OCI-LY7 (cell line): ENCODE results near the gene LAMTOR4. TPM values are rescaled to one million over a fixed set of nuclear protein-coding genes. Genes with fewer than 3 reads are reported as not detected.

Experiments
- Bru-seq: library from RNA; stranded (reverse); fragments of 400-500 nt; gene quantifications from one replicate; lab custom pipeline; 2021; lab: Mats Ljungman, UMichigan
- BruChase-seq, 2 experiments: library from RNA; stranded (reverse); fragments of 400-500 nt; gene quantifications; one replicate each; lab custom pipeline; 2021; lab: Mats Ljungman, UMichigan
- BruUV-seq: library from RNA; stranded (reverse); fragments of 400-500 nt; replicated peaks from 2 replicates; lab custom pipeline; 2021; lab: Mats Ljungman, UMichigan
- CTCF ChIA-PET: fragments of 300-600 bp; sonication (Branson Sonifier 250); formaldehyde crosslinking; loops from one replicate; lab custom pipeline; 2022; ENCODE audit warnings: antibody characterized with exemption; ENCODE audit not compliant: unreplicated experiment; lab: Charles Lee
- POLR2A ChIA-PET: fragments of 300-600 bp; sonication (Branson Sonifier 250); formaldehyde crosslinking; loops from one replicate; lab custom pipeline; 2022; ENCODE audit warnings: antibody characterized with exemption; lab: Charles Lee
- DNase-seq: peaks from one replicate; pipeline ENCODE4 v3.0.0-alpha.2; 2015; ENCODE audit warnings: low spot score
- H2AFZ ChIP-seq: fragments of 200-600 bp; sonication (generic), shearing (Covaris generic); 2 replicates; pipeline ENCODE4 v1.6.1; 2014; ENCODE audit warnings: mild to moderate bottlenecking, antibody characterized with exemption, low read length, moderate library complexity
- H3K27ac ChIP-seq: fragments of 200-600 bp; sonication (generic); 2 replicates; pipeline ENCODE4 v1.5.1; 2014; ENCODE audit warnings: mixed run types, low read depth, mild to moderate bottlenecking, moderate library complexity, low read length, inconsistent platforms; ENCODE audit not compliant: poor library complexity, severe bottlenecking
- H3K36me3 ChIP-seq: fragments of 200-600 bp; sonication (generic); 2 replicates; pipeline ENCODE4 v1.6.1; 2014; ENCODE audit warnings: mild to moderate bottlenecking, antibody characterized with exemption, low read length, moderate library complexity, mixed read lengths; ENCODE audit not compliant: insufficient read depth
- H3K4me1 ChIP-seq: fragments of 200-600 bp; sonication (generic); 2 replicates; pipeline ENCODE4 v1.5.1; 2014; ENCODE audit warnings: mild to moderate bottlenecking, low read length; ENCODE audit not compliant: insufficient read depth, poor library complexity, severe bottlenecking
- H3K4me2 ChIP-seq: fragments of 200-600 bp; sonication (generic); 2 replicates; pipeline ENCODE4 v1.6.1; 2014; ENCODE audit warnings: mild to moderate bottlenecking, low read length
- H3K4me3 ChIP-seq: fragments of 200-600 bp; sonication (generic); 2 replicates; pipeline ENCODE4 v1.5.1; 2014; ENCODE audit warnings: mild to moderate bottlenecking, low read depth, low read length; ENCODE audit not compliant: poor library complexity, severe bottlenecking
- H3K79me2 ChIP-seq: fragments of 200-600 bp; sonication (generic); 2 replicates; pipeline ENCODE4 v1.6.1; 2016; ENCODE audit warnings: low read depth, mild to moderate bottlenecking, low read length, moderate library complexity, mixed read lengths; ENCODE audit not compliant: insufficient read depth
- H3K9me2 ChIP-seq: fragments of 200-600 bp; sonication (generic); 2 replicates; pipeline ENCODE4 v1.6.1; 2016; ENCODE audit warnings: mild to moderate bottlenecking, low read length, mixed read lengths; ENCODE audit not compliant: insufficient read depth
- H3K9me3 ChIP-seq: fragments of 200-600 bp; sonication (generic); 2 replicates; pipeline ENCODE4 v1.6.1; 2014; ENCODE audit warnings: mild to moderate bottlenecking, mixed run types, low read length, mixed read lengths
- H4K20me1 ChIP-seq: fragments of 200-600 bp; sonication (generic); 2 replicates; pipeline ENCODE4 v1.6.1; 2014; ENCODE audit warnings: mild to moderate bottlenecking, antibody characterized with exemption, low read length, moderate library complexity, mixed read lengths; ENCODE audit not compliant: insufficient read depth
- EZH2phosphoT487 ChIP-seq: fragments of 200-600 bp; sonication (generic); IDR thresholded peaks from 2 replicates; pipeline ENCODE4 v1.6.1; 2018; ENCODE audit warnings: low read depth, borderline replicate concordance, mild to moderate bottlenecking, mixed run types, antibody characterized with exemption, low read length, moderate library complexity, mixed read lengths
- intact Hi-C: fragments of 100-400 bp; cut with micrococcal nuclease; formaldehyde crosslinking; loops from one replicate; pipeline ENCODE4 v1.10.0; 2022; ENCODE audit not compliant: unreplicated experiment
- long read RNA-seq: library from polyadenylated mRNA; stranded (forward); transcript quantifications from one replicate; pipeline ENCODE4 v2.0.0, GENCODE V29; 2022
- total RNA-seq, 2 experiments: library from RNA; depleted of rRNA in 1 of 2; stranded (reverse); fragments of >200 nt in 1 of 2; shearing (Covaris generic) in 1 of 2; gene quantifications; 2 replicates each; pipeline ENCODE4 v1.2.3, GENCODE V29; 2014 to 2022
- TF ChIP-seq, protein P1 (sequence below): fragments of 200-600 bp; sonication (generic); conservative IDR thresholded peaks from 2 replicates; pipeline ENCODE4 v1.5.1; 2014; ENCODE audit warnings: mild to moderate bottlenecking, antibody characterized with exemption, low read length, moderate library complexity, mixed read lengths

The LAMTOR4 gene
- total RNA-seq (2014; rRNA removed; shearing (Covaris generic)) (243 and 263 TPM in 2 replicates), total RNA-seq (2022) (207 and 237 TPM in 2 replicates), Bru-seq, nascent RNA (percentile 82 among the genes with signal in this experiment), BruChase-seq, experiment 1, labeled RNA remaining after a 6-hour chase (percentile 89 among the genes with signal in this experiment), BruChase-seq, experiment 2, labeled RNA remaining after a 2-hour chase (percentile 85 among the genes with signal in this experiment)
- long read RNA-seq, transcript LAMTOR4-208 (4 exons, 564 nt), result minor isoform, 5 of 202 reads
- long read RNA-seq, transcript LAMTOR4-205 (4 exons, 621 nt), result minor isoform, 19 of 202 reads
- long read RNA-seq, transcript LAMTOR4-204 (3 exons, 371 nt), result minor isoform, 25 of 202 reads
- long read RNA-seq, transcript LAMTOR4-201 (4 exons, 605 nt), result major isoform, 98 of 202 reads
- long read RNA-seq, partial matches to known transcripts, result 12 of 202 reads
- long read RNA-seq, other reads (novel, unspliced or antisense), result 37 of 202 reads

DNA sequence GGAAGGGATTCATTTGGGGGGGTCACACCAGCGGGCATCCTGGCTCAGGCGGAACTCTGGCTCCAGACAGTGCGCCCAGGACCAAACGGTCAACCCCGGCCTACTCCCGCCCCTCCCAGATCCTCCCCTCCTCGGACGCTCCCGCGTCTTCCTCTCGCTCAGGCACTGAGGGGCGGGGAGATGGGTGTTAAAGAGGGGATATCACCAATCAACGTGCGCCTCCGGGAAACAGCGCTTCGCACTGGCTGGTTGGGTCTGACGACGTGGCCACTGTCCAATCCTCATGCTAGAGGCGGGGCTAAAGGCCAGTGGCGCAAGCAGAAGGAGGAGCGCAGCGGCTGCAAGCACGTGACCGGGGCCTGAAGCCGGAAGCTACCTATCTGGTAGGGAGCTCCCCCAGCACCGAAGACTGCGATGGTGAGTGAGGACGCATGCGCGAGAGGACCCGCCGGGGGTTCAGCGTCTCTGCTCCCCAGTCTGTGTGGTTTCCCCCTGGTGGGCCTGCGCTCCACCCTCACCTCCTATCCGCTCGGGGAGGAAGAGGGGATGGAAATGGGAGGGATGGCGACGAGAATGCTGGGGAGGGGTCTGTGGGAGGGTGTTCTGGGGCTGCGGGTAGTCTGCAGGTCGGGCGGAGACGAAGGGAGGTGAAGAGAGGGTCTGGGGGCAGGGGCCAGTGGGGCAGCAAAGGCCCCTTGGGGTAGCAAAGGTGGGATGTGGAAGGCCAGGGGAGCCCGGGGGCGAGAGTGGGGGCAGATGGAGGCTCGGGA is at the start of gene LAMTOR4:
Gene LAMTOR4, plus strand, starts transcription at position 360 of the 770 bp plus-strand sequence. Its CDS starts 55 bp downstream, at position 415.
- ChIA-PET POLR2A (interaction anchor here (0.5 to 3.4 kb wide), 16 partner anchors 8 to 73 kb away, joined by 3 to 34 read pairs (median 6); partner anchors contain the start of genes GPC2, MBLAC1, STAG3 and TRAPPC14), CTCF (interaction anchor here (0.5 to 1.0 kb wide), 5 partner anchors 11 to 159 kb away, joined by 3 read pairs; partner anchors contain the start of gene SPDYE3)
- peak; percentile 100 for DNase-seq
- no peaks in the 10 kb centered on the region for H3K9me3 ChIP-seq
- H4K20me1 ChIP-seq, result no peaks in the 10 kb centered on the region
- H3K79me2 ChIP-seq, result peaks cover 41% of the 10 kb centered on the region
- intact Hi-C loops, result loop anchor here (1.0 to 5.0 kb wide), 2 partner anchors 10 to 74 kb away; partner anchors contain the start of gene TRAPPC14
- peak within 1 kb of the TSS; percentile 84 for H3K4me3 ChIP-seq
- peaks cover 39% of the 10 kb centered on the region for H3K4me1 ChIP-seq
- no peaks in the 10 kb centered on the region for H3K9me2 ChIP-seq
- peak within 1 kb of the TSS; percentile 62 for H2AFZ ChIP-seq
- TF ChIP-seq EZH2phosphoT487, result no peak
- TF ChIP-seq, protein P1, sequence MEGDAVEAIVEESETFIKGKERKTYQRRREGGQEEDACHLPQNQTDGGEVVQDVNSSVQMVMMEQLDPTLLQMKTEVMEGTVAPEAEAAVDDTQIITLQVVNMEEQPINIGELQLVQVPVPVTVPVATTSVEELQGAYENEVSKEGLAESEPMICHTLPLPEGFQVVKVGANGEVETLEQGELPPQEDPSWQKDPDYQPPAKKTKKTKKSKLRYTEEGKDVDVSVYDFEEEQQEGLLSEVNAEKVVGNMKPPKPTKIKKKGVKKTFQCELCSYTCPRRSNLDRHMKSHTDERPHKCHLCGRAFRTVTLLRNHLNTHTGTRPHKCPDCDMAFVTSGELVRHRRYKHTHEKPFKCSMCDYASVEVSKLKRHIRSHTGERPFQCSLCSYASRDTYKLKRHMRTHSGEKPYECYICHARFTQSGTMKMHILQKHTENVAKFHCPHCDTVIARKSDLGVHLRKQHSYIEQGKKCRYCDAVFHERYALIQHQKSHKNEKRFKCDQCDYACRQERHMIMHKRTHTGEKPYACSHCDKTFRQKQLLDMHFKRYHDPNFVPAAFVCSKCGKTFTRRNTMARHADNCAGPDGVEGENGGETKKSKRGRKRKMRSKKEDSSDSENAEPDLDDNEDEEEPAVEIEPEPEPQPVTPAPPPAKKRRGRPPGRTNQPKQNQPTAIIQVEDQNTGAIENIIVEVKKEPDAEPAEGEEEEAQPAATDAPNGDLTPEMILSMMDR, result no peak
- peak within 1 kb of the TSS; percentile 88 for H3K4me2 ChIP-seq
- H3K27ac ChIP-seq, result peak within 1 kb of the TSS; percentile 66
- peaks cover 24% of the 10 kb centered on the region for H3K36me3 ChIP-seq
- BruUV-seq, result no TSS peak

DNA sequence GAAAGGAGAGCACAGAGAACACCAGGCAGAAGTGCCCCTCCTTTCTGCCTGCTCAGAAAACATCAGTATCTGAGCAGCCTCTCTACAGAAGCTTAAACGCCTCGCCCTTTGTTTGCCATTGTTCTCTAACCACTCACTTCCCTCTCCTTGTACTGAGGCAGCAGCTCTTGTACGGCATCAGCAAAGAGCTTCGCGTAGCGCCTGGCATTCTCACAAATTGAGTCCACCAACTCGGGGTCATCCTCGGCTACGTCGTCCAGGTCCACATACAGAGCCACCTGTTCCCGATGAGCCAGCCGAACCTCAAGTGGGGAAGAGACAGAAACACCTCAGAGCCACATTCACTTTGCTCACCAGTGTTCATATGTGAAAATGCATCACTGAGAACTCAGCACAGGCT is 49.3 kb upstream of the LAMTOR4 start:
- DNase-seq, result no peak
- intact Hi-C loops, result no loop called here
- peaks cover 25% of the 10 kb centered on the region for H3K4me1 ChIP-seq
- TF ChIP-seq, protein P1, result no peak
- no peak for TF ChIP-seq EZH2phosphoT487
- H3K36me3 ChIP-seq, result peaks cover 64% of the 10 kb centered on the region
- H3K79me2 ChIP-seq, result peaks cover 56% of the 10 kb centered on the region
- POLR2A ChIA-PET, result interaction anchor here (0.7 kb wide), 1 partner anchor 713 kb away, joined by 3 read pairs; no protein-coding TSS in a partner anchor
- CTCF ChIA-PET, result no interaction called here
- peaks cover 38% of the 10 kb centered on the region for H4K20me1 ChIP-seq
- peak overlapping the region; percentile 90 for H3K4me3 ChIP-seq
- H3K27ac ChIP-seq, result no peak overlapping the region
- BruUV-seq, result no TSS peak
- no peaks in the 10 kb centered on the region for H3K9me3 ChIP-seq
- no peak overlapping the region for H2AFZ ChIP-seq
- no peaks in the 10 kb centered on the region for H3K9me2 ChIP-seq
- peak overlapping the region; percentile 79 for H3K4me2 ChIP-seq
